Smooth muscle cell (in vitro differentiated cells): ENCODE results near the gene PDZD4. TPM values are rescaled to one million over a fixed set of nuclear protein-coding genes. Genes with fewer than 3 reads are reported as not detected.

Experiments
- DNase-seq: peaks from one replicate; lab custom pipeline; 2025; ENCODE audit not compliant: unreplicated experiment; lab: John Stamatoyannopoulos, UW
- H2AFZ ChIP-seq: fragments of 200-600 bp; sonication (generic); 2 replicates; pipeline ENCODE4 v1.6.0; 2016; ENCODE audit warnings: antibody characterized with exemption, low read depth, mild to moderate bottlenecking
- H3F3A ChIP-seq: fragments of 200-600 bp; sonication (generic); 2 replicates; pipeline ENCODE4 v1.6.0; 2017; ENCODE audit warnings: antibody characterized with exemption, low read depth
- H3K27ac ChIP-seq: fragments of 200-600 bp; sonication (generic); 2 replicates; pipeline ENCODE4 v1.5.1; 2016; ENCODE audit warnings: low read depth, mild to moderate bottlenecking
- H3K27me3 ChIP-seq: fragments of 200-600 bp; sonication (generic); 2 replicates; pipeline ENCODE4 v1.6.1; 2016; ENCODE audit warnings: low read depth, mild to moderate bottlenecking
- H3K36me3 ChIP-seq: fragments of 200-600 bp; sonication (generic); 2 replicates; pipeline ENCODE4 v1.5.1; 2016; ENCODE audit warnings: low read depth
- H3K4me1 ChIP-seq: fragments of 200-600 bp; sonication (generic); 2 replicates; pipeline ENCODE4 v1.5.1; 2016; ENCODE audit warnings: low read depth
- H3K4me2 ChIP-seq: fragments of 200-600 bp; sonication (generic); 2 replicates; pipeline ENCODE4 v1.6.0; 2016; ENCODE audit warnings: mild to moderate bottlenecking
- H3K4me3 ChIP-seq: fragments of 200-600 bp; sonication (generic); 2 replicates; pipeline ENCODE4 v1.5.1; 2016; ENCODE audit warnings: mild to moderate bottlenecking
- H3K79me2 ChIP-seq: fragments of 200-600 bp; sonication (generic); 2 replicates; pipeline ENCODE4 v1.6.0; 2016; ENCODE audit warnings: low read depth, mild to moderate bottlenecking
- H3K9ac ChIP-seq: fragments of 200-600 bp; sonication (generic); 2 replicates; pipeline ENCODE4 v1.6.0; 2016; ENCODE audit warnings: low read depth
- H3K9me3 ChIP-seq: fragments of 200-600 bp; sonication (generic); replicated peaks from 2 replicates; pipeline ENCODE4 v1.5.1; 2016; ENCODE audit warnings: low read depth
- H4K20me1 ChIP-seq: fragments of 200-600 bp; sonication (generic); 2 replicates; pipeline ENCODE4 v1.6.0; 2016; ENCODE audit warnings: low read depth
- WGBS: methylation state at CpG from one replicate; pipeline ENCODE4 v1.1.7; 2016; ENCODE audit warnings: low lambda C conversion rate; 5-methylcytosine and 5-hydroxymethylcytosine counted together
- polyA plus RNA-seq: library from polyadenylated mRNA; unstranded; fragments of >200 nt; fragmentation: Nextera tagmentation; extraction: Ambion mirVana; gene quantifications from 2 replicates; pipeline ENCODE4 v1.2.1, GENCODE V29; 2016
- total RNA-seq: library from RNA; depleted of rRNA; stranded (reverse); fragments of >200 nt; gene quantifications from 2 replicates; pipeline ENCODE4 v1.2.3, GENCODE V29; 2014
- TF ChIP-seq, protein P1 (sequence below): fragments of 200-600 bp; sonication (generic); IDR thresholded peaks from 2 replicates; pipeline ENCODE4 v1.5.1; 2017; ENCODE audit warnings: borderline replicate concordance, mild to moderate bottlenecking, antibody characterized with exemption; ENCODE audit not compliant: insufficient read depth, poor library complexity, severe bottlenecking

The PDZD4 gene
- total and polyA plus RNA-seq, 2 experiments from 2014 or later, result 2.3 to 3.1 TPM

DNA sequence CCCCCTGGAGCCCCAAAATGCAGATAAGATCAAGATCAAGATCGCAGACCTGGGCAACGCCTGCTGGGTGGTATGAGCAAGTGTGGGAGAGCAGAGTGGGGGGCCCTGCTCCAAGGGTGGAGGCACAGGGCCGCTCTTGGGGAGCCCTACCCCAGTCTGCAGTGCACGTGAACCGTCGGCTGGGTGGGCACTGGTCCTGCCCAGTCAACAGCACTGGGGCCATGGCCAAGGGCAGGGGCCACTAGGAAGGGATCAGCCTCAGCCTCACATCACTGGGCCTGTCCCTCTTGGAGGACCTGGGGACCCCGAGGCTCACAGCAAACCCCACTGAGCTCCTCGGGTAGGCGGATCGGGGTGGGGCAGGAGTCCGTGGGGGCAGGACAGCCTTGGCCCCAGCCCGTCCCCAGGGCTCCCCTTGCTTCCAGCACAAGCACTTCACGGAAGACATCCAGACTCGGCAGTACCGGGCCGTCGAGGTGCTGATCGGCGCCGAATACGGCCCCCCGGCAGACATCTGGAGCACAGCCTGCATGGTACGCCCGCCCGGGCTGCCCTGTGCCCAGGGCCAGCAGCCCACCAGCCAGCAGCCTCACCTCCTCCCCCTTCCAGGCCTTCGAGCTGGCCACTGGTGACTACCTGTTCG is 45.9 kb downstream of the PDZD4 start:
- TF ChIP-seq, protein P1, sequence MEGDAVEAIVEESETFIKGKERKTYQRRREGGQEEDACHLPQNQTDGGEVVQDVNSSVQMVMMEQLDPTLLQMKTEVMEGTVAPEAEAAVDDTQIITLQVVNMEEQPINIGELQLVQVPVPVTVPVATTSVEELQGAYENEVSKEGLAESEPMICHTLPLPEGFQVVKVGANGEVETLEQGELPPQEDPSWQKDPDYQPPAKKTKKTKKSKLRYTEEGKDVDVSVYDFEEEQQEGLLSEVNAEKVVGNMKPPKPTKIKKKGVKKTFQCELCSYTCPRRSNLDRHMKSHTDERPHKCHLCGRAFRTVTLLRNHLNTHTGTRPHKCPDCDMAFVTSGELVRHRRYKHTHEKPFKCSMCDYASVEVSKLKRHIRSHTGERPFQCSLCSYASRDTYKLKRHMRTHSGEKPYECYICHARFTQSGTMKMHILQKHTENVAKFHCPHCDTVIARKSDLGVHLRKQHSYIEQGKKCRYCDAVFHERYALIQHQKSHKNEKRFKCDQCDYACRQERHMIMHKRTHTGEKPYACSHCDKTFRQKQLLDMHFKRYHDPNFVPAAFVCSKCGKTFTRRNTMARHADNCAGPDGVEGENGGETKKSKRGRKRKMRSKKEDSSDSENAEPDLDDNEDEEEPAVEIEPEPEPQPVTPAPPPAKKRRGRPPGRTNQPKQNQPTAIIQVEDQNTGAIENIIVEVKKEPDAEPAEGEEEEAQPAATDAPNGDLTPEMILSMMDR, result no peak
- Histone ChIP-seq H3K9me3 (no peaks in the 10 kb centered on the region), H3K4me1 (no peaks in the 10 kb centered on the region), H3F3A (no peaks in the 10 kb centered on the region), H4K20me1 (no peaks in the 10 kb centered on the region), H3K4me2 (no peak overlapping the region), H3K36me3 (no peaks in the 10 kb centered on the region), H3K27ac (no peak overlapping the region), H3K4me3 (no peak overlapping the region), H3K79me2 (no peaks in the 10 kb centered on the region), H3K27me3 (no peaks in the 10 kb centered on the region), H2AFZ (no peak overlapping the region), H3K9ac (no peak overlapping the region)
- no peak for DNase-seq
- WGBS, result 96% methylated on average over 16 of the region's 27 CpGs

DNA sequence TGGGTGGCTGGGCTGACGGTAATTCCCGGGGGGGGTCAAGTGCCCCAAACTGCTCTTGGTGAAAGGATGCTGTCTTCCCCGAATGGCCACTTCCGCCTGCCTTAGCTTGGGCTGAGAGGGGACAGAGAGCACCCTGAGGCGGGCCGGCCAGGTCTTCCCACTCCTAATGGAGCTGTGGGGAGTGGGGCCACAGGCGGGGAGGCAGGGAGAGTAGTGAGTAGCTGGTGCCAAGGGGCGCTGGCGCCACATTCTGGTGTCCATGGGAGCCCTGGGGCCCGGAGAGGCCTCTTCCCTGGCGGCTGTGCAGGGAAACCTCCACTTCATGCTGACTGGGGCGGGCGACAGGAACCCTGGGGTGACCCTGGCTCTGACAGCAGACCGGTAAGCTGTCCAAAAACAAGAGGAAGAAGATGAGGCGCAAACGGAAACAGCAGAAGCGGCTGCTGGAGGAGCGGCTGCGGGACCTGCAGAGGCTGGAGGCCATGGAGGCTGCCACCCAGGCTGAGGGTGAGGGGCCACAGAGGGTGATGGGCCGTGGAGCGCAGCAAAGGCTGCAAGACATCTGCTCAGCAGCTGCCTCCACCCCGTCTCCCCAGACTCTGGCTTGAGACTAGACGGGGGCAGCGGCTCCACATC is 46.8 kb downstream of the PDZD4 start:
- Histone ChIP-seq H3K9me3 (no peaks in the 10 kb centered on the region), H3K36me3 (no peaks in the 10 kb centered on the region), H3K4me3 (no peak overlapping the region), H3K9ac (no peak overlapping the region), H4K20me1 (no peaks in the 10 kb centered on the region), H3K79me2 (no peaks in the 10 kb centered on the region), H3K27me3 (no peaks in the 10 kb centered on the region), H3K4me1 (no peaks in the 10 kb centered on the region), H3K4me2 (no peak overlapping the region), H2AFZ (no peak overlapping the region), H3F3A (no peaks in the 10 kb centered on the region), H3K27ac (no peak overlapping the region)
- DNase-seq, result no peak
- 90% methylated on average over 23 of the region's 24 CpGs for WGBS
- TF ChIP-seq, protein P1, result no peak

DNA sequence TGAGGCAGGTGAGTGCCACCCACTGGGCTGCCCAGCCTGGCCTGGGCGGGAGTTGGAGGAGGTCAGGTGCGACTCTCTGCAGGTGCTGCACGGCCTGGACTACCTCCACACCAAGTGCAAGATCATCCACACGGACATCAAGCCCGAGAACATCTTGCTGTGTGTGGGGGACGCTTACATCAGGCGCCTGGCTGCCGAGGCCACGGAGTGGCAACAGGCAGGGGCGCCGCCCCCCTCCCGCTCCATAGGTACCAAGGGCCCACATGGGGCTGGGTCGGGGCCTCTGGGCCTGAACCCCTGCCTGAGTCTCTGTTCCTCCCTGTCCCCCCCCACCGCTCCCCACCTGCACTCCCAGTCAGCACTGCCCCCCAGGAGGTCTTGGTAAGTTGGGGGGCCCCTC is 47.5 kb downstream of the PDZD4 start:
- DNase-seq, result no peak

More for the DNA sequence above, 47.5 kb downstream of the PDZD4 start:
- H3K27ac ChIP-seq, result no peak overlapping the region
- no peak overlapping the region for H2AFZ ChIP-seq
- H3K79me2 ChIP-seq, result no peaks in the 10 kb centered on the region
- WGBS, result 90% methylated on average over 12 of the region's 14 CpGs
- H3F3A ChIP-seq, result no peaks in the 10 kb centered on the region
- no peaks in the 10 kb centered on the region for H3K27me3 ChIP-seq
- H3K4me1 ChIP-seq, result no peaks in the 10 kb centered on the region
- no peak overlapping the region for H3K9ac ChIP-seq
- no peaks in the 10 kb centered on the region for H3K9me3 ChIP-seq
- H3K4me3 ChIP-seq, result no peak overlapping the region
- no peak overlapping the region for H3K4me2 ChIP-seq
- H4K20me1 ChIP-seq, result no peaks in the 10 kb centered on the region
- TF ChIP-seq, protein P1, result no peak
- no peaks in the 10 kb centered on the region for H3K36me3 ChIP-seq
